Naive thymus-derived CD4-positive, alpha-beta T cell (primary cell): ENCODE results near the gene AKAP13. TPM values are rescaled to one million over a fixed set of nuclear protein-coding genes. Genes with fewer than 3 reads are reported as not detected.

Experiments
- ATAC-seq: fragments of 150-1000 bp; cut with Tn5 transposase; 2 replicates; pipeline ENCODE4 v1.10.0; 2021; ENCODE audit warnings: mild to moderate bottlenecking, moderate library complexity
- CTCF ChIA-PET: fragments of 350-600 bp; sonication (Branson Sonifier 250); formaldehyde crosslinking; loops from one replicate; lab custom pipeline; 2021; ENCODE audit warnings: antibody characterized with exemption; lab: Charles Lee
- POLR2A ChIA-PET: fragments of 350-600 bp; sonication (Branson Sonifier 250); formaldehyde crosslinking; loops from one replicate; lab custom pipeline; 2021; ENCODE audit warnings: antibody characterized with exemption, inconsistent platforms; lab: Charles Lee
- DNase-seq, 9 donors: peaks; one replicate each; pipeline versions ENCODE4 v3.0.0 to v3.0.0-alpha.2; 2020 to 2022; ENCODE audit warnings: mixed read lengths in 1 of 9
- H3K27ac ChIP-seq: one replicate; pipeline ENCODE4 v1.7.0; 2013; ENCODE audit warnings: mild to moderate bottlenecking, low read depth, low read length, moderate library complexity
- H3K27me3 ChIP-seq, 2 donors: one replicate each; pipeline ENCODE4 v1.7.0; 2013; ENCODE audit warnings: low read length in 2 of 2, mild to moderate bottlenecking in 2 of 2, moderate library complexity in 2 of 2; ENCODE audit not compliant: control insufficient read depth in 2 of 2, insufficient read depth in 2 of 2
- H3K36me3 ChIP-seq, 3 experiments: 1 replicate in 2 of 3; 2 replicates in 1 of 3; pipeline ENCODE4 v1.7.0; 2013; ENCODE audit warnings: low read length in 3 of 3, mild to moderate bottlenecking in 3 of 3, moderate library complexity in 1 of 3; ENCODE audit not compliant: insufficient read depth in 3 of 3, control insufficient read depth in 2 of 3
- H3K4me1 ChIP-seq, 2 donors: one replicate each; pipeline ENCODE4 v1.7.0; 2013; ENCODE audit warnings: low read length in 2 of 2, mild to moderate bottlenecking in 2 of 2, moderate library complexity in 1 of 2; ENCODE audit not compliant: control insufficient read depth in 2 of 2, insufficient read depth in 2 of 2
- H3K4me3 ChIP-seq: 2 replicates; pipeline ENCODE4 v1.7.0; 2013; ENCODE audit warnings: mild to moderate bottlenecking, low read length
- H3K9me3 ChIP-seq, 3 experiments: 1 replicate in 2 of 3; 2 replicates in 1 of 3; pipeline ENCODE4 v1.7.0; 2013; ENCODE audit warnings: low read length in 3 of 3; ENCODE audit not compliant: control insufficient read depth in 2 of 3
- H3K27ac Mint-ChIP-seq, 9 donors: one replicate each; pipeline ENCODE4 v1.8.0; 2020 to 2022; ENCODE audit warnings: mixed read lengths in 9 of 9, mild to moderate bottlenecking in 8 of 9, moderate library complexity in 5 of 9, inconsistent platforms in 2 of 9
- H3K27me3 Mint-ChIP-seq, 5 donors: one replicate each; pipeline ENCODE4 v1.8.0; 2021 to 2022; ENCODE audit warnings: mixed read lengths in 5 of 5, mild to moderate bottlenecking in 1 of 5
- H3K36me3 Mint-ChIP-seq, 5 donors: one replicate each; pipeline ENCODE4 v1.8.0; 2020 to 2022; ENCODE audit warnings: mixed read lengths in 5 of 5, mild to moderate bottlenecking in 3 of 5, inconsistent platforms in 1 of 5
- H3K4me1 Mint-ChIP-seq, 7 donors: one replicate each; pipeline ENCODE4 v1.8.0; 2020 to 2022; ENCODE audit warnings: mixed read lengths in 7 of 7, mild to moderate bottlenecking in 3 of 7, inconsistent platforms in 1 of 7
- H3K4me3 Mint-ChIP-seq, 10 donors: one replicate each; pipeline ENCODE4 v1.8.0; 2020 to 2022; ENCODE audit warnings: mild to moderate bottlenecking in 10 of 10, mixed read lengths in 10 of 10, moderate library complexity in 6 of 10, inconsistent platforms in 2 of 10
- H3K9me3 Mint-ChIP-seq, 11 donors: one replicate each; pipeline ENCODE4 v1.8.0; 2020 to 2022; ENCODE audit warnings: mixed read lengths in 11 of 11, mild to moderate bottlenecking in 4 of 11, inconsistent platforms in 1 of 11, moderate library complexity in 1 of 11
- intact Hi-C, 2 donors: fragments of 100-400 bp; cut with micrococcal nuclease; formaldehyde crosslinking; loops; one replicate each; pipeline ENCODE4 v1.15.1; 2023
- polyA plus RNA-seq, 2 donors: library from polyadenylated mRNA; unstranded; fragments of 300-500 nt; fragmentation: Illumina TruSeq; gene quantifications; one replicate each; pipeline ENCODE4 v1.2.3, GENCODE V29; 2021
- total RNA-seq, 6 experiments: library from RNA in 5 of 6; stranded (reverse) in 5 of 6; gene quantifications; 1 replicate in 5 of 6; 2 replicates in 1 of 6; pipeline ENCODE4 v1.2.3 and lab custom pipeline; 2021 to 2026

Gene AKAP13
- total and polyA plus RNA-seq, 7 experiments from 2014 or later: 108 to 400 (median 231) TPM

GRCh38 chr15:85615930-85616329 is 235.5 kb downstream of the AKAP13 start:
- Histone ChIP-seq H3K27ac (no peak overlapping the region), H3K27me3 (no peaks in the 10 kb centered on the region), H3K4me1 (peaks cover 27 to 30% of the 10 kb centered on the region in 2 donors), H3K36me3 (no peaks in the 10 kb centered on the region), H3K4me3 (no peak overlapping the region), H3K9me3 (no peaks in the 10 kb centered on the region)
- POLR2A ChIA-PET: no interaction called here
- H3K4me3 Mint-ChIP-seq: no peak overlapping the region
- peak; percentile 69 for ATAC-seq
- CTCF ChIA-PET: interaction anchor here (0.6 to 1.2 kb wide), 3 partner anchors 12 to 325 kb away, joined by 3 read pairs; no protein-coding TSS in a partner anchor
- intact Hi-C loops: loop anchor here (1.0 to 10.0 kb wide), 6 partner anchors 33 to 229 kb away; no protein-coding TSS in a partner anchor
- peaks cover 0 to 23% (median 13%) of the 10 kb centered on the region in 7 donors for H3K4me1 Mint-ChIP-seq
- peak overlapping the region in 4 of 9 donors; percentile 13 to 49 (median 36) for H3K27ac Mint-ChIP-seq
- peaks cover 6 to 12% (median 9%) of the 10 kb centered on the region in 5 donors for H3K36me3 Mint-ChIP-seq
- peak in 2 of 9 donors; percentile 15 to 21 for DNase-seq
- H3K9me3 Mint-ChIP-seq: no peaks in the 10 kb centered on the region
- no peaks in the 10 kb centered on the region for H3K27me3 Mint-ChIP-seq

GRCh38 chr15:85616549-85617110 is 236.2 kb downstream of the AKAP13 start:
- Histone ChIP-seq H3K27ac (no peak overlapping the region), H3K27me3 (no peaks in the 10 kb centered on the region), H3K9me3 (no peaks in the 10 kb centered on the region), H3K36me3 (no peaks in the 10 kb centered on the region), H3K4me3 (no peak overlapping the region), H3K4me1 (peaks cover 29 to 35% of the 10 kb centered on the region in 2 donors)
- DNase-seq (no peak), ATAC-seq (no peak)
- no peaks in the 10 kb centered on the region for H3K9me3 Mint-ChIP-seq
- peak overlapping the region in 5 of 9 donors; percentile 5 to 35 (median 29) for H3K27ac Mint-ChIP-seq
- H3K4me3 Mint-ChIP-seq: no peak overlapping the region
- no peaks in the 10 kb centered on the region for H3K27me3 Mint-ChIP-seq
- POLR2A ChIA-PET: no interaction called here
- intact Hi-C loops: loop anchor here (1.0 to 10.0 kb wide), 6 partner anchors 34 to 228 kb away; no protein-coding TSS in a partner anchor
- CTCF ChIA-PET: interaction anchor here (0.6 to 1.2 kb wide), 3 partner anchors 11 to 326 kb away, joined by 3 read pairs; no protein-coding TSS in a partner anchor
- H3K4me1 Mint-ChIP-seq: peaks cover 0 to 19% (median 13%) of the 10 kb centered on the region in 7 donors
- peaks cover under 1 to 4% (median 2%) of the 10 kb centered on the region in 5 donors for H3K36me3 Mint-ChIP-seq

DNA sequence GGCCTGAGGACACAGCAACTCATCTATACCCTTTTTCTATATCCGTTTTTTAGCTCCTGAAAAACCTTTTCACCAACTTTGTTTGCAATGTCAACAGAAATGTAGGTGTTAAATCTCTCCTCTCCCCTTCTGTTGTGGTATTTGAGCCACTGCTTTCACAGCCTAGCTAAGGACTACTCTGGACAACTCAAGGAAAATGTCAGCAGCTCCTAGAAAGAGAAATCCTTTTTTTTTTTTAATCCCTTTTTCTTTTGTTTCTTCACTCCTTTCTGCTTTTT is 237.8 kb downstream of the AKAP13 start:
- H3K27ac Mint-ChIP-seq: no peak overlapping the region
- H3K36me3 Mint-ChIP-seq: peaks cover 0 to 4% (median 0%) of the 10 kb centered on the region in 5 donors
- peaks cover 29 to 35% of the 10 kb centered on the region in 2 donors for H3K4me1 ChIP-seq
- no peaks in the 10 kb centered on the region for H3K9me3 Mint-ChIP-seq
- peak overlapping the region; percentile 7 for H3K27ac ChIP-seq
- H3K9me3 ChIP-seq: no peaks in the 10 kb centered on the region
- H3K27me3 ChIP-seq: no peaks in the 10 kb centered on the region
- H3K4me1 Mint-ChIP-seq: peaks cover 5 to 32% (median 18%) of the 10 kb centered on the region in 7 donors
- ATAC-seq: no peak
- no peaks in the 10 kb centered on the region for H3K27me3 Mint-ChIP-seq
- intact Hi-C loops: loop anchor here (2.0 to 10.0 kb wide), 3 partner anchors 71 to 227 kb away; no protein-coding TSS in a partner anchor
- DNase-seq: no peak
- H3K36me3 ChIP-seq: no peaks in the 10 kb centered on the region
- no peak overlapping the region for H3K4me3 Mint-ChIP-seq
- ChIA-PET CTCF (interaction anchor here (0.7 to 1.3 kb wide), 4 partner anchors 50 to 322 kb away, joined by 3 to 4 read pairs (median 3); no protein-coding TSS in a partner anchor), POLR2A (interaction anchor here (1.1 to 1.9 kb wide), 2 partner anchors 12 to 76 kb away, joined by 4 to 6 read pairs; no protein-coding TSS in a partner anchor)
- H3K4me3 ChIP-seq: no peak overlapping the region

- Mint-ChIP-seq H3K27ac (no peak overlapping the region), H3K27me3 (no peaks in the 10 kb centered on the region), H3K4me1 (peaks cover 14 to 41% (median 26%) of the 10 kb centered on the region in 7 donors), H3K4me3 (no peak overlapping the region), H3K36me3 (peaks cover 0 to 4% (median 0%) of the 10 kb centered on the region in 5 donors), H3K9me3 (no peaks in the 10 kb centered on the region)
- Histone ChIP-seq H3K27ac (peak overlapping the region; percentile 6), H3K36me3 (no peaks in the 10 kb centered on the region), H3K27me3 (no peaks in the 10 kb centered on the region), H3K4me1 (peaks cover 29 to 38% of the 10 kb centered on the region in 2 donors), H3K4me3 (peak overlapping the region; percentile 3), H3K9me3 (no peaks in the 10 kb centered on the region)
- peak; percentile 77 for ATAC-seq
- peak in 6 of 9 donors; percentile 13 to 68 (median 24) for DNase-seq
- intact Hi-C loops: loop anchor here (1.0 to 10.0 kb wide), 4 partner anchors 49 to 226 kb away; no protein-coding TSS in a partner anchor
- POLR2A ChIA-PET: interaction anchor here (1.1 to 1.9 kb wide), 3 partner anchors 9 to 75 kb away, joined by 4 to 7 read pairs (median 6); no protein-coding TSS in a partner anchor
- CTCF ChIA-PET: interaction anchor here (1.0 to 1.3 kb wide), 3 partner anchors 9 to 49 kb away, joined by 3 read pairs; no protein-coding TSS in a partner anchor
Observed at GRCh38 chr15:85618956-85619491, 238.6 kb downstream of the AKAP13 start.

DNA sequence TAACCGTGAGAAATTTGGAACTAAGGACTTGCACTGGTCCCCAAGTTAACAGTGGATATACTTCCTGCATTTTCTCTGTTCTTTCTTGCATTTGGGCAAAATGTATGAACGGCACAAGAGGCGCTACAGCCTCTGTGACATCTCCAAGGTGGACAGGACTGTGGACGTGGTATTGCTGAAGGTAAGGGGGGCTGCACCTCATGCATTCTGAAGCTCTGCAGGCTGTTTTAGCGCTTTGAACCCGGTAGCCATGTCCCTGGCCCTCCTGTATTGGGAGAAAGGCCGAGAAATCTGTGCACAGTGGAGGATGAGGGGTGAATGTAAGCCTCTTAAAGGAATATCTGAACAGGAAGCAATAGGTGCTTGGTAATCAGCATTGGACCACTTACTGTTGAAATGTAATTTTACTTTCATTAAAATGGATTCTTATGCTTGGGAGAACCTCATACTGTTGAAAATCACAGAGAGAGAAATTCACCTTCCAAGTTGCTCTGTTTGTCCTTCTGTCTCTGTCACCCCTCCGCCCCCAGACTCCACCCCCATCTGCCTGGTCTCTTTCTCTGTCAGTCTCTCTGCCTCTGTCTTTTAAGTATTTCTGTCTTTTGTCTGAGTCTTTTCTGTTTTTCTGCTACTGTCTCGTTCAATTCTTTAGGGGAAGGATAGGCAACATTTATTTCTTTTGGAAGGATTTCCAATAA is 239.7 kb downstream of the AKAP13 start:
- ATAC-seq: no peak
- Mint-ChIP-seq H3K4me3 (no peak overlapping the region), H3K9me3 (no peaks in the 10 kb centered on the region), H3K27ac (no peak overlapping the region), H3K27me3 (no peaks in the 10 kb centered on the region), H3K4me1 (peaks cover 23 to 45% (median 37%) of the 10 kb centered on the region in 7 donors), H3K36me3 (peaks cover 0 to 4% (median 0%) of the 10 kb centered on the region in 5 donors)
- DNase-seq: peak in 1 of 9 donors; percentile 30
- CTCF ChIA-PET: interaction anchor here (0.5 to 1.3 kb wide), 2 partner anchors 8 to 108 kb away, joined by 3 read pairs; no protein-coding TSS in a partner anchor
- POLR2A ChIA-PET: no interaction called here
- H3K36me3 ChIP-seq: no peaks in the 10 kb centered on the region
- peak overlapping the region; percentile 9 for H3K4me3 ChIP-seq
- H3K9me3 ChIP-seq: no peaks in the 10 kb centered on the region
- no peaks in the 10 kb centered on the region for H3K27me3 ChIP-seq
- peaks cover 40 to 49% of the 10 kb centered on the region in 2 donors for H3K4me1 ChIP-seq
- intact Hi-C loops: loop anchor here (1.0 to 10.0 kb wide), 4 partner anchors 48 to 225 kb away; no protein-coding TSS in a partner anchor
- no peak overlapping the region for H3K27ac ChIP-seq

DNA sequence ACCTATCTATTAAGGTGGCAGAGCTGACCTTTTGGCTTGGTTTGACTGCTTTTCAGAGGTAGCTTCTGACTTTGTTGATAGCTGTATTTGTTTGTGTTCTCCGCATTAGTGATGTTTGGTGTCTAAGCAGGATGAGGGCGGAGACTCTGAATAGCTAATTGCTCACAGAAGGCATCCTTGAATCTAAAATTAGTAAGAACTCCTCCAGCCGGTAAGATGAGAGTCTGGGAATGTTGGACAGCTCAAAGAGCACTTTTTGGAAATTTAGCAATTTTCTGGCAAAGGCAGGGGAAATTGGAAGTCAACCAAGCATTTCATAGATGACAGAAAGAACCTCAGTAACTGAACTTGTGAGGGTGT is 240.3 kb downstream of the AKAP13 start:
- intact Hi-C loops: no loop called here
- Mint-ChIP-seq H3K27ac (no peak overlapping the region), H3K36me3 (peaks cover 0 to 5% (median 0%) of the 10 kb centered on the region in 5 donors), H3K9me3 (no peaks in the 10 kb centered on the region), H3K4me1 (peaks cover 28 to 49% (median 40%) of the 10 kb centered on the region in 7 donors), H3K4me3 (no peak overlapping the region), H3K27me3 (no peaks in the 10 kb centered on the region)
- DNase-seq (no peak), ATAC-seq (no peak)
- CTCF ChIA-PET: no interaction called here
- Histone ChIP-seq H3K4me1 (peaks cover 46 to 55% of the 10 kb centered on the region in 2 donors), H3K27ac (no peak overlapping the region), H3K27me3 (no peaks in the 10 kb centered on the region), H3K4me3 (peak overlapping the region; percentile 9), H3K36me3 (no peaks in the 10 kb centered on the region), H3K9me3 (no peaks in the 10 kb centered on the region)
- POLR2A ChIA-PET: no interaction called here
